RWPE2 (cell line): Measurements from ENCODE around the gene INTS14.
"Not testable (repeated sequence)": the region's sequence is repeated elsewhere in the genome, so short reads cannot be mapped to it uniquely, and the experiment has no call there.

Experiments used
- ATAC-seq: fragments of 200-7000 bp; cut with Tn5 transposase; 3 replicates; pipeline ENCODE4 v1.9.1; 2021; ENCODE audit warnings: low read depth
- DNase-seq: peaks from one replicate; pipeline ENCODE4 v3.0.0-alpha.2; 2020; ENCODE audit warnings: low spot score
- H3K27ac ChIP-seq: fragments of 450-650 bp; 2 replicates; pipeline ENCODE4 v1.5.1; 2017; ENCODE audit warnings: mild to moderate bottlenecking; ENCODE audit not compliant: poor library complexity, severe bottlenecking
- H3K27me3 ChIP-seq: fragments of 250-450 bp; sonication (Bioruptor Pico); 2 replicates; pipeline ENCODE4 v1.5.1; 2021; ENCODE audit warnings: mild to moderate bottlenecking, moderate library complexity; ENCODE audit not compliant: insufficient read depth, poor library complexity, severe bottlenecking
- H3K36me3 ChIP-seq: fragments of 250-450 bp; sonication (Bioruptor Pico); 2 replicates; pipeline ENCODE4 v1.5.1; 2020; ENCODE audit warnings: low read depth, mild to moderate bottlenecking, moderate library complexity
- H3K4me1 ChIP-seq: fragments of 250-450 bp; sonication (Bioruptor Pico); 2 replicates; pipeline ENCODE4 v1.5.1; 2021; ENCODE audit warnings: mild to moderate bottlenecking, moderate library complexity; ENCODE audit not compliant: insufficient read depth, poor library complexity, severe bottlenecking
- H3K4me3 ChIP-seq: fragments of 250-450 bp; sonication (Bioruptor Pico); 2 replicates; pipeline ENCODE4 v1.5.1; 2021; ENCODE audit warnings: mild to moderate bottlenecking, moderate library complexity; ENCODE audit not compliant: severe bottlenecking
- H3K9me3 ChIP-seq: fragments of 250-450 bp; sonication (Bioruptor Pico); 2 replicates; pipeline ENCODE4 v1.5.1; 2021; ENCODE audit warnings: mild to moderate bottlenecking, moderate library complexity; ENCODE audit not compliant: severe bottlenecking
- TF ChIP-seq, protein P1 (sequence below): fragments of 450-650 bp; IDR thresholded peaks from one replicate; pipeline ENCODE4 v1.5.1; 2017; ENCODE audit warnings: mild to moderate bottlenecking, moderate library complexity; ENCODE audit not compliant: poor library complexity, severe bottlenecking

Gene INTS14

DNA sequence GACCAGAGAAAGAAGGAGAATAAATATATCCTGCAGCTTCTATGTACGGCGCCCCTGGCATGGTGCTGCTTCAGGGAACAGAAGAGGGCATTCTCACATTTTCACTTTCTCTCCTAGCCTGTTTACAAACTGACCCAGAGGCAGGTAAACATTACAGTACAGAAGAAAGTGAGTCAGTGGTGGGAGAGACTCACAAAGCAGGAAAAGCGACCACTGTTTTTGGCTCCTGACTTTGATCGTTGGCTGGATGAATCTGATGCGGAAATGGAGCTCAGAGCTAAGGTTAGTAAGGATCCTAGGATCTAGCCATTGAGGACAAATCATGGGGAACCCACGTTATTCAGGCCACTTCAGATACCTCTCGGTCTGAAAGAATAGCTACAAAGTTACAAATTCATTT is 54.3 kb downstream of the INTS14 start:
- Histone ChIP-seq H3K36me3 (peaks cover 80% of the 10 kb centered on the region), H3K4me3 (no peak overlapping the region), H3K9me3 (no peaks in the 10 kb centered on the region), H3K27me3 (no peaks in the 10 kb centered on the region), H3K4me1 (no peaks in the 10 kb centered on the region), H3K27ac (no peak overlapping the region)
- no peak for ATAC-seq
- no peak for DNase-seq
- TF ChIP-seq, protein P1, sequence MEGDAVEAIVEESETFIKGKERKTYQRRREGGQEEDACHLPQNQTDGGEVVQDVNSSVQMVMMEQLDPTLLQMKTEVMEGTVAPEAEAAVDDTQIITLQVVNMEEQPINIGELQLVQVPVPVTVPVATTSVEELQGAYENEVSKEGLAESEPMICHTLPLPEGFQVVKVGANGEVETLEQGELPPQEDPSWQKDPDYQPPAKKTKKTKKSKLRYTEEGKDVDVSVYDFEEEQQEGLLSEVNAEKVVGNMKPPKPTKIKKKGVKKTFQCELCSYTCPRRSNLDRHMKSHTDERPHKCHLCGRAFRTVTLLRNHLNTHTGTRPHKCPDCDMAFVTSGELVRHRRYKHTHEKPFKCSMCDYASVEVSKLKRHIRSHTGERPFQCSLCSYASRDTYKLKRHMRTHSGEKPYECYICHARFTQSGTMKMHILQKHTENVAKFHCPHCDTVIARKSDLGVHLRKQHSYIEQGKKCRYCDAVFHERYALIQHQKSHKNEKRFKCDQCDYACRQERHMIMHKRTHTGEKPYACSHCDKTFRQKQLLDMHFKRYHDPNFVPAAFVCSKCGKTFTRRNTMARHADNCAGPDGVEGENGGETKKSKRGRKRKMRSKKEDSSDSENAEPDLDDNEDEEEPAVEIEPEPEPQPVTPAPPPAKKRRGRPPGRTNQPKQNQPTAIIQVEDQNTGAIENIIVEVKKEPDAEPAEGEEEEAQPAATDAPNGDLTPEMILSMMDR: no peak

DNA sequence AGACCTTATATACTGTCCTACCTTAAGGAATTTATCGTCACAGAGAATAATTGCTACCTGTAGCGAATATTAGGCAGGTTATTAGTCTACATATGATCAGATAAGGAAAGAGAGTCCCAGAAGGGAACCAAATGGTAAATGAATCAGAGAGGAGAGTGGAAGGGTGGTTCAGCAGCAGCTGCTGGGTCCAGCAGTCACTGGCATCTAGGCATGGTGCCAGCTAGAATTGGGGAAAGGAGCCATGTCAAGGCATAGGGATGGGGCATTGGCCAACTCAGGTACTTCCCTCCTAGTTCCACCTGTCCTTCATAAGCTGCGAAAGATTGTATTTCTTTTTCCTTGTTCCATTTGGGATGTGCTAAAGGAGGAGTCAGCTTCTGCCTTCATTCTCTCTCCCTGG is 57.2 kb downstream of the INTS14 start:
- DNase-seq: no peak
- peaks cover 53% of the 10 kb centered on the region for H3K36me3 ChIP-seq

DNA sequence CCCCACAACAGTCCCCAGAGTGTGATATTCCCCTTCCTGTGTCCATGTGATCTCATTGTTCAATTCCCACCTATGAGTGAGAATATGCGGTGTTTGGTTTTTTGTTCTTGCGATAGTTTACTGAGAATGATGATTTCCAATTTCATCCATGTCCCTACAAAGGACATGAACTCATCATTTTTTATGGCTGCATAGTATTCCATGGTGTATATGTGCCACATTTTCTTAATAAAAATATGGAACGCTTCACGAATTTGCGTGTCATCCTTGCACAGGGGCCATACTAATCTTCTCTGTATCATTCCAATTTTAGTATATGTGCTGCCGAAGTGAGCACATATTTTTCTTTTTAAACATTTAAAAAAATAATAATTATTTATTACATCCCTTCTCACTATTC is 58.1 kb downstream of the INTS14 start:
- not testable (repeated sequence) for H3K27me3 ChIP-seq, DNase-seq, H3K4me3 ChIP-seq, H3K27ac ChIP-seq, ATAC-seq, H3K4me1 ChIP-seq, H3K9me3 ChIP-seq
- H3K36me3 ChIP-seq: peaks cover 45% of the 10 kb centered on the region

More for the DNA sequence above, 57.2 kb downstream of the INTS14 start:
- ATAC-seq: no peak
- H3K4me3 ChIP-seq: no peak overlapping the region
- TF ChIP-seq, protein P1: no peak
- no peaks in the 10 kb centered on the region for H3K9me3 ChIP-seq
- H3K27ac ChIP-seq: no peak overlapping the region
- no peaks in the 10 kb centered on the region for H3K4me1 ChIP-seq
- H3K27me3 ChIP-seq: no peaks in the 10 kb centered on the region

DNA sequence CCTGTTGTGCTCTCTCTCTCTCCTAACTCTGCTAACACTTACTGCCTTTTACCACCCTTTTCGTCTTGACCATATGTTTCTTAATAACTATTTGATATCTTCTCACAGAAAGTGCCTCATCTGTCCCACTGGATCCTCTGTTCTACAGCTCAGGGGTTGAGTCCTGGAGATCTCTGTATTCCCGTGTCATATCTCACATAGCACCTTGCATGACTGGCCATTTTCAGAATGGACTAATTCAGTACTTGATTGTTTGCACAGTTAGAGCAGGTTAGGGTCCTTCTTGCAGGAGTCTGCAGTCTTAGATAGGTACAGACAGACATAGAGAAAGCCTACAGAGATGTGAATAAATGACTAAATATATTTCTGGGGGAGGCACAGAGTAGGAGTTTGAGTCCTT is 59.7 kb downstream of the INTS14 start:
- ATAC-seq: no peak; the same call in 2 of the 3 replicates

DNA sequence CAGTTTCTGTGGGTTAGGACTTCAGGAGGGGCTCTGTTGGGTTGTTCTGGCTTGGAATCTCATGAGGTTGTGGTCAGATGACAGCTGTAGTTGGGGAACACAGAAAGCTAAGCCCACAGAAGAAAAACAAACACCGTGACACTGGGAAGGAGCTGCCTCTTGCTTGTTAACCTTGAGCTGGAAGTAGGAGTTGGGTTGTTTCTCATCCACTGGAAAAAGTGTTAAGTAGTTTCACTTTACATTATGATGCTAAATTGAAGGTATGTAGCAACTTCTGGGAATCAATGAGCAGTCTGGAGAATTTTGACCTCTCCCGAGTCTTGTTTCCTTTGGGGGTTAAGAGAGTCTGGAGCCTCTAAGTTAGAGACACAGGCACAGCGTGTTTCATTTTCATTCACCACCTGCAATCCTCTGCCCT is 60.2 kb downstream of the INTS14 start:
- Histone ChIP-seq H3K4me1 (no peaks in the 10 kb centered on the region), H3K27ac (no peak overlapping the region), H3K4me3 (no peak overlapping the region), H3K36me3 (peaks cover 31% of the 10 kb centered on the region), H3K27me3 (no peaks in the 10 kb centered on the region), H3K9me3 (no peaks in the 10 kb centered on the region)
- TF ChIP-seq, protein P1: no peak
- DNase-seq (no peak), ATAC-seq (no peak)

More for the DNA sequence above, 59.7 kb downstream of the INTS14 start:
- TF ChIP-seq, protein P1: no peak
- H3K9me3 ChIP-seq: no peaks in the 10 kb centered on the region
- no peaks in the 10 kb centered on the region for H3K4me1 ChIP-seq
- no peak overlapping the region for H3K27ac ChIP-seq
- no peak for DNase-seq
- peaks cover 35% of the 10 kb centered on the region for H3K36me3 ChIP-seq
- H3K27me3 ChIP-seq: no peaks in the 10 kb centered on the region
- no peak overlapping the region for H3K4me3 ChIP-seq

DNA sequence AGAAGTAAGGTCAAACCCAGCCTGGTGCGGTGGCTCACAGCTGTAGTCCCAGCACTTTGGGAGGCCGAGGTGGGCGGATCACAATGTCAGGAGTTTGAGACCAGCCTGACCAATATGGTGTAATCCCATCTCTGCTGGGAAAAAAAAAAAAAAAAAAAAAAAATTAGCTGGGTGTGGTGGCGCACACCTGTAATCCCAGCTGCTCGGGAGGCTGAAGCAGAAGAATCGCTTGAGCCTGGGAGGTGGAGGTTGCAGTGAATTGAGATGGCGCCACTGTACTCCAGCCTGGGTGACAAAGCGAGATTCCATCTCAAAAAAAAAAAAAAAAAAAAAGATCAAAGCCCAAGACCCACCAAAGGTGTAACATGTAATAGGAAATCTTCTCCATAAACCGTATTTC is 61.6 kb downstream of the INTS14 start:
- not testable (repeated sequence) for H3K27ac ChIP-seq, ATAC-seq, H3K4me3 ChIP-seq, DNase-seq, H3K27me3 ChIP-seq, H3K4me1 ChIP-seq, H3K9me3 ChIP-seq
- H3K36me3 ChIP-seq: peaks cover 20% of the 10 kb centered on the region
